Epithelial cell of esophagus (primary cell): Measurements from ENCODE around the gene SLIT3.

Experiments used
- DNase-seq: peaks from one replicate; pipeline ENCODE4 v3.0.0; 2010; ENCODE audit warnings: low read depth
- H3K4me3 ChIP-seq: 2 replicates; pipeline ENCODE4 v1.5.1; 2011; ENCODE audit warnings: mild to moderate bottlenecking, low read length, control low read depth
- CTCF ChIP-seq: IDR thresholded peaks from 2 replicates; pipeline ENCODE4 v1.5.1; 2011; ENCODE audit warnings: low read depth, mild to moderate bottlenecking, low read length, control low read depth, inconsistent platforms; ENCODE audit not compliant: insufficient read depth; ENCODE audit errors: missing control alignments

SLIT3 gene

GRCh38 chr5:169248996-169249395 lies 51.9 kb downstream of the SLIT3 start:
- TF ChIP-seq CTCF: no peak
- H3K4me3 ChIP-seq: no peak overlapping the region
- no peak for DNase-seq

GRCh38 chr5:169248550-169248949 lies 52.4 kb downstream of the SLIT3 start:
- no peak for DNase-seq
- TF ChIP-seq CTCF: no peak
- no peak overlapping the region for H3K4me3 ChIP-seq

- no peak for TF ChIP-seq CTCF
- DNase-seq: no peak
- no peak overlapping the region for H3K4me3 ChIP-seq
Measured at GRCh38 chr5:169244812-169245211, 56.1 kb downstream of the SLIT3 start.

GRCh38 chr5:169243651-169244422 lies 57.1 kb downstream of the SLIT3 start:
- no peak for TF ChIP-seq CTCF
- H3K4me3 ChIP-seq: no peak overlapping the region
- DNase-seq: no peak

- DNase-seq: no peak
- TF ChIP-seq CTCF: no peak
- H3K4me3 ChIP-seq: no peak overlapping the region
Measured at GRCh38 chr5:169242849-169243186, 58.1 kb downstream of the SLIT3 start.

GRCh38 chr5:169242175-169242848 lies 58.6 kb downstream of the SLIT3 start:
- TF ChIP-seq CTCF: no peak
- no peak overlapping the region for H3K4me3 ChIP-seq
- no peak for DNase-seq
